ENCODE data around the gene C5orf22. TPM values are rescaled to one million over a fixed set of nuclear protein-coding genes. Genes with fewer than 3 reads are reported as not detected.

Gene C5orf22
- total RNA-seq (2012; rRNA removed) = 10.5 and 15.0 TPM in 2 replicates

- peak within 1 kb of the TSS; percentile 92 for H3K9ac ChIP-seq (ENCODE audit: low read depth, low read length)
- H3K4me2 ChIP-seq (ENCODE audit: low read length) = peak within 1 kb of the TSS; percentile 92
- peaks cover 51% of the 10 kb centered on the region for H3K36me3 ChIP-seq (ENCODE audit: insufficient read depth, low read length)
- H3K9me3 ChIP-seq (replicated peaks; ENCODE audit: low read length) = no peaks in the 10 kb centered on the region
- peaks cover 22% of the 10 kb centered on the region for H3K4me1 ChIP-seq (ENCODE audit: control insufficient read depth, insufficient read depth, low read length)
- H3K27me3 ChIP-seq (ENCODE audit: control insufficient read depth, insufficient read depth, low read length) = no peaks in the 10 kb centered on the region
- peak within 1 kb of the TSS; percentile 84 for H3K4me3 ChIP-seq (ENCODE audit: low read length)
Measured at GRCh38 chr5:31531888-31532547, at the start of gene C5orf22, which contains the start of gene DROSHA. C5orf22 (plus strand) TSS chr5:31532301; CDS start chr5:31532393, 92 bp downstream. DROSHA (minus strand) TSS chr5:31532093; CDS start chr5:31529059, 3,034 bp downstream.

- H3K4me3 ChIP-seq (ENCODE audit: low read length) = no peak overlapping the region
- no peak overlapping the region for H3K9ac ChIP-seq (ENCODE audit: low read depth, low read length)
- H3K9me3 ChIP-seq (replicated peaks; ENCODE audit: low read length) = no peaks in the 10 kb centered on the region
- H3K27me3 ChIP-seq (ENCODE audit: control insufficient read depth, insufficient read depth, low read length) = no peaks in the 10 kb centered on the region
- H3K4me1 ChIP-seq (ENCODE audit: control insufficient read depth, insufficient read depth, low read length) = peaks cover 6% of the 10 kb centered on the region
- no peak overlapping the region for H3K4me2 ChIP-seq (ENCODE audit: low read length)
- peaks cover 32% of the 10 kb centered on the region for H3K36me3 ChIP-seq (ENCODE audit: insufficient read depth, low read length)
Measured at GRCh38 chr5:31485376-31486207, 46.5 kb upstream of the C5orf22 start.

GRCh38 chr5:31486441-31486840 is 45.7 kb upstream of the C5orf22 start:
- no peak overlapping the region for H3K4me2 ChIP-seq (ENCODE audit: low read length)
- peaks cover 6% of the 10 kb centered on the region for H3K4me1 ChIP-seq (ENCODE audit: control insufficient read depth, insufficient read depth, low read length)
- H3K4me3 ChIP-seq (ENCODE audit: low read length) = no peak overlapping the region
- peaks cover 37% of the 10 kb centered on the region for H3K36me3 ChIP-seq (ENCODE audit: insufficient read depth, low read length)
- H3K9ac ChIP-seq (ENCODE audit: low read depth, low read length) = no peak overlapping the region
- no peaks in the 10 kb centered on the region for H3K27me3 ChIP-seq (ENCODE audit: control insufficient read depth, insufficient read depth, low read length)
- no peaks in the 10 kb centered on the region for H3K9me3 ChIP-seq (replicated peaks; ENCODE audit: low read length)

- Histone ChIP-seq H3K27me3 (ENCODE audit: control insufficient read depth, insufficient read depth, low read length) (no peaks in the 10 kb centered on the region), H3K36me3 (ENCODE audit: insufficient read depth, low read length) (peaks cover 34% of the 10 kb centered on the region), H3K4me1 (ENCODE audit: control insufficient read depth, insufficient read depth, low read length) (no peaks in the 10 kb centered on the region), H3K4me2 (ENCODE audit: low read length) (no peak overlapping the region), H3K9ac (ENCODE audit: low read depth, low read length) (no peak overlapping the region), H3K4me3 (ENCODE audit: low read length) (no peak overlapping the region), H3K9me3 (replicated peaks; ENCODE audit: low read length) (no peaks in the 10 kb centered on the region)
Measured at GRCh38 chr5:31487506-31487905, 44.6 kb upstream of the C5orf22 start.

GRCh38 chr5:31492869-31493268 is 39.2 kb upstream of the C5orf22 start:
- no peak overlapping the region for H3K4me2 ChIP-seq (ENCODE audit: low read length)
- H3K4me1 ChIP-seq (ENCODE audit: control insufficient read depth, insufficient read depth, low read length) = no peaks in the 10 kb centered on the region
- H3K4me3 ChIP-seq (ENCODE audit: low read length) = no peak overlapping the region
- H3K36me3 ChIP-seq (ENCODE audit: insufficient read depth, low read length) = peaks cover 65% of the 10 kb centered on the region
- H3K9me3 ChIP-seq (replicated peaks; ENCODE audit: low read length) = no peaks in the 10 kb centered on the region
- no peak overlapping the region for H3K9ac ChIP-seq (ENCODE audit: low read depth, low read length)
- no peaks in the 10 kb centered on the region for H3K27me3 ChIP-seq (ENCODE audit: control insufficient read depth, insufficient read depth, low read length)

- no peak overlapping the region for H3K4me2 ChIP-seq (ENCODE audit: low read length)
- H3K4me3 ChIP-seq (ENCODE audit: low read length) = no peak overlapping the region
- no peaks in the 10 kb centered on the region for H3K9me3 ChIP-seq (replicated peaks; ENCODE audit: low read length)
- H3K27me3 ChIP-seq (ENCODE audit: control insufficient read depth, insufficient read depth, low read length) = no peaks in the 10 kb centered on the region
- H3K9ac ChIP-seq (ENCODE audit: low read depth, low read length) = no peak overlapping the region
- H3K36me3 ChIP-seq (ENCODE audit: insufficient read depth, low read length) = peaks cover 69% of the 10 kb centered on the region
- H3K4me1 ChIP-seq (ENCODE audit: control insufficient read depth, insufficient read depth, low read length) = no peaks in the 10 kb centered on the region
Measured at GRCh38 chr5:31495336-31495735, 36.8 kb upstream of the C5orf22 start.

- H3K36me3 ChIP-seq (ENCODE audit: insufficient read depth, low read length) = peaks cover 72% of the 10 kb centered on the region
- no peak overlapping the region for H3K4me3 ChIP-seq (ENCODE audit: low read length)
Measured at GRCh38 chr5:31496301-31496700, 35.8 kb upstream of the C5orf22 start.

GRCh38 chr5:31496891-31497290 is 35.2 kb upstream of the C5orf22 start:
- H3K36me3 ChIP-seq (ENCODE audit: insufficient read depth, low read length) = peaks cover 75% of the 10 kb centered on the region

More at GRCh38 chr5:31496301-31496700, 35.8 kb upstream of the C5orf22 start:
- H3K4me1 ChIP-seq (ENCODE audit: control insufficient read depth, insufficient read depth, low read length) = no peaks in the 10 kb centered on the region
- no peak overlapping the region for H3K4me2 ChIP-seq (ENCODE audit: low read length)
- H3K27me3 ChIP-seq (ENCODE audit: control insufficient read depth, insufficient read depth, low read length) = no peaks in the 10 kb centered on the region
- no peaks in the 10 kb centered on the region for H3K9me3 ChIP-seq (replicated peaks; ENCODE audit: low read length)
- no peak overlapping the region for H3K9ac ChIP-seq (ENCODE audit: low read depth, low read length)

GRCh38 chr5:31500256-31500655 is 31.8 kb upstream of the C5orf22 start:
- H3K4me2 ChIP-seq (ENCODE audit: low read length) = no peak overlapping the region
- no peak overlapping the region for H3K4me3 ChIP-seq (ENCODE audit: low read length)
- no peaks in the 10 kb centered on the region for H3K9me3 ChIP-seq (replicated peaks; ENCODE audit: low read length)
- H3K36me3 ChIP-seq (ENCODE audit: insufficient read depth, low read length) = peaks cover 86% of the 10 kb centered on the region
- no peaks in the 10 kb centered on the region for H3K27me3 ChIP-seq (ENCODE audit: control insufficient read depth, insufficient read depth, low read length)
- no peaks in the 10 kb centered on the region for H3K4me1 ChIP-seq (ENCODE audit: control insufficient read depth, insufficient read depth, low read length)
- no peak overlapping the region for H3K9ac ChIP-seq (ENCODE audit: low read depth, low read length)

More at GRCh38 chr5:31496891-31497290, 35.2 kb upstream of the C5orf22 start:
- Histone ChIP-seq H3K4me3 (ENCODE audit: low read length) (no peak overlapping the region), H3K27me3 (ENCODE audit: control insufficient read depth, insufficient read depth, low read length) (no peaks in the 10 kb centered on the region), H3K4me2 (ENCODE audit: low read length) (no peak overlapping the region), H3K4me1 (ENCODE audit: control insufficient read depth, insufficient read depth, low read length) (no peaks in the 10 kb centered on the region), H3K9me3 (replicated peaks; ENCODE audit: low read length) (no peaks in the 10 kb centered on the region), H3K9ac (ENCODE audit: low read depth, low read length) (no peak overlapping the region)

GRCh38 chr5:31502506-31502905 is 29.6 kb upstream of the C5orf22 start:
- H3K4me2 ChIP-seq (ENCODE audit: low read length) = no peak overlapping the region
- no peaks in the 10 kb centered on the region for H3K9me3 ChIP-seq (replicated peaks; ENCODE audit: low read length)
- no peak overlapping the region for H3K4me3 ChIP-seq (ENCODE audit: low read length)
- peaks cover 71% of the 10 kb centered on the region for H3K36me3 ChIP-seq (ENCODE audit: insufficient read depth, low read length)
- H3K27me3 ChIP-seq (ENCODE audit: control insufficient read depth, insufficient read depth, low read length) = no peaks in the 10 kb centered on the region
- no peak overlapping the region for H3K9ac ChIP-seq (ENCODE audit: low read depth, low read length)
- H3K4me1 ChIP-seq (ENCODE audit: control insufficient read depth, insufficient read depth, low read length) = no peaks in the 10 kb centered on the region

- no peak overlapping the region for H3K9ac ChIP-seq (ENCODE audit: low read depth, low read length)
- peaks cover 71% of the 10 kb centered on the region for H3K36me3 ChIP-seq (ENCODE audit: insufficient read depth, low read length)
- no peak overlapping the region for H3K4me2 ChIP-seq (ENCODE audit: low read length)
- H3K4me3 ChIP-seq (ENCODE audit: low read length) = no peak overlapping the region
- no peaks in the 10 kb centered on the region for H3K27me3 ChIP-seq (ENCODE audit: control insufficient read depth, insufficient read depth, low read length)
- no peaks in the 10 kb centered on the region for H3K9me3 ChIP-seq (replicated peaks; ENCODE audit: low read length)
- no peaks in the 10 kb centered on the region for H3K4me1 ChIP-seq (ENCODE audit: control insufficient read depth, insufficient read depth, low read length)
Measured at GRCh38 chr5:31504529-31504928, 27.6 kb upstream of the C5orf22 start.
